Choroid plexus epithelial cell (primary cell): ENCODE results near the gene HIVEP3.

Experiments used
- DNase-seq: peaks from one replicate; pipeline ENCODE4 v3.0.0-alpha.2; 2010; ENCODE audit warnings: low read depth
- H3K4me3 ChIP-seq: 2 replicates; pipeline ENCODE4 v1.5.1; 2011; ENCODE audit warnings: low read depth, mild to moderate bottlenecking, control low read depth, low read length, moderate library complexity
- CTCF ChIP-seq: conservative IDR thresholded peaks from 2 replicates; pipeline ENCODE4 v1.5.1; 2011; ENCODE audit warnings: low read depth, mild to moderate bottlenecking, control low read depth, inconsistent platforms, low read length, moderate library complexity

The HIVEP3 gene

GRCh38 chr1:41536361-41536802, 382.3 kb downstream of the HIVEP3 start:
- H3K4me3 ChIP-seq: no peak overlapping the region
- DNase-seq: no peak
- TF ChIP-seq CTCF: no peak

- no peak overlapping the region for H3K4me3 ChIP-seq
- DNase-seq: no peak
- TF ChIP-seq CTCF: no peak
Observed at GRCh38 chr1:41535716-41536115, 383.0 kb downstream of the HIVEP3 start.

- no peak for DNase-seq
- H3K4me3 ChIP-seq: no peak overlapping the region
- TF ChIP-seq CTCF: no peak
Observed at GRCh38 chr1:41535276-41535675, 383.4 kb downstream of the HIVEP3 start.

- DNase-seq: no peak
- no peak for TF ChIP-seq CTCF
- H3K4me3 ChIP-seq: no peak overlapping the region
Observed at GRCh38 chr1:41534181-41535076, 384.3 kb downstream of the HIVEP3 start.

- no peak for TF ChIP-seq CTCF
Observed at GRCh38 chr1:41533731-41534080, 385.0 kb downstream of the HIVEP3 start.

GRCh38 chr1:41533016-41533730, 385.5 kb downstream of the HIVEP3 start:
- no peak for DNase-seq
- H3K4me3 ChIP-seq: no peak overlapping the region
- TF ChIP-seq CTCF: no peak

More at GRCh38 chr1:41533731-41534080, 385.0 kb downstream of the HIVEP3 start:
- DNase-seq: no peak
- H3K4me3 ChIP-seq: no peak overlapping the region
